Smooth muscle cell (in vitro differentiated cells): ENCODE measurements around the gene GPT2. TPM values are rescaled to one million over a fixed set of nuclear protein-coding genes. Genes with fewer than 3 reads are reported as not detected.
A peak's percentile ranks its signal among the peaks of the same experiment; 100 is the strongest.

Source experiments
- DNase-seq: peaks from one replicate; lab custom pipeline; 2025; ENCODE audit not compliant: unreplicated experiment; lab: John Stamatoyannopoulos, UW
- H2AFZ ChIP-seq: fragments of 200-600 bp; sonication (generic); 2 replicates; pipeline ENCODE4 v1.6.0; 2016; ENCODE audit warnings: antibody characterized with exemption, low read depth, mild to moderate bottlenecking
- H3F3A ChIP-seq: fragments of 200-600 bp; sonication (generic); 2 replicates; pipeline ENCODE4 v1.6.0; 2017; ENCODE audit warnings: antibody characterized with exemption, low read depth
- H3K27ac ChIP-seq: fragments of 200-600 bp; sonication (generic); 2 replicates; pipeline ENCODE4 v1.5.1; 2016; ENCODE audit warnings: low read depth, mild to moderate bottlenecking
- H3K27me3 ChIP-seq: fragments of 200-600 bp; sonication (generic); 2 replicates; pipeline ENCODE4 v1.6.1; 2016; ENCODE audit warnings: low read depth, mild to moderate bottlenecking
- H3K36me3 ChIP-seq: fragments of 200-600 bp; sonication (generic); 2 replicates; pipeline ENCODE4 v1.5.1; 2016; ENCODE audit warnings: low read depth
- H3K4me1 ChIP-seq: fragments of 200-600 bp; sonication (generic); 2 replicates; pipeline ENCODE4 v1.5.1; 2016; ENCODE audit warnings: low read depth
- H3K4me2 ChIP-seq: fragments of 200-600 bp; sonication (generic); 2 replicates; pipeline ENCODE4 v1.6.0; 2016; ENCODE audit warnings: mild to moderate bottlenecking
- H3K4me3 ChIP-seq: fragments of 200-600 bp; sonication (generic); 2 replicates; pipeline ENCODE4 v1.5.1; 2016; ENCODE audit warnings: mild to moderate bottlenecking
- H3K79me2 ChIP-seq: fragments of 200-600 bp; sonication (generic); 2 replicates; pipeline ENCODE4 v1.6.0; 2016; ENCODE audit warnings: low read depth, mild to moderate bottlenecking
- H3K9ac ChIP-seq: fragments of 200-600 bp; sonication (generic); 2 replicates; pipeline ENCODE4 v1.6.0; 2016; ENCODE audit warnings: low read depth
- H3K9me3 ChIP-seq: fragments of 200-600 bp; sonication (generic); replicated peaks from 2 replicates; pipeline ENCODE4 v1.5.1; 2016; ENCODE audit warnings: low read depth
- H4K20me1 ChIP-seq: fragments of 200-600 bp; sonication (generic); 2 replicates; pipeline ENCODE4 v1.6.0; 2016; ENCODE audit warnings: low read depth
- CTCF ChIP-seq: fragments of 200-600 bp; sonication (generic); IDR thresholded peaks from 2 replicates; pipeline ENCODE4 v1.5.1; 2017; ENCODE audit warnings: borderline replicate concordance, mild to moderate bottlenecking, antibody characterized with exemption; ENCODE audit not compliant: insufficient read depth, poor library complexity, severe bottlenecking
- whole genome bisulfite sequencing: methylation state at CpG from one replicate; pipeline ENCODE4 v1.1.7; 2016; ENCODE audit warnings: low lambda C conversion rate; 5-methylcytosine and 5-hydroxymethylcytosine counted together
- polyA plus RNA-seq: library from polyadenylated mRNA; unstranded; fragments of >200 nt; fragmentation: Nextera tagmentation; extraction: Ambion mirVana; gene quantifications from 2 replicates; pipeline ENCODE4 v1.2.1, GENCODE V29; 2016
- total RNA-seq: library from RNA; depleted of rRNA; stranded (reverse); fragments of >200 nt; gene quantifications from 2 replicates; pipeline ENCODE4 v1.2.3, GENCODE V29; 2014

GPT2 gene
- total and polyA plus RNA-seq, 2 experiments from 2014 or later: 21.4 to 29.3 TPM

GRCh38 chr16:46970089-46970488 lies 85.9 kb downstream of the GPT2 start:
- H3K79me2 ChIP-seq: peaks cover 65% of the 10 kb centered on the region

GRCh38 chr16:46971271-46971670 lies 87.1 kb downstream of the GPT2 start:
- 95% methylated on average over 7 of the region's 7 CpGs for WGBS
- H3K79me2 ChIP-seq: peaks cover 56% of the 10 kb centered on the region

More at GRCh38 chr16:46970089-46970488, 85.9 kb downstream of the GPT2 start:
- no peak overlapping the region for H3K4me2 ChIP-seq
- H3K27ac ChIP-seq: no peak overlapping the region
- H3K27me3 ChIP-seq: no peaks in the 10 kb centered on the region
- no peak overlapping the region for H2AFZ ChIP-seq
- H3K4me3 ChIP-seq: no peak overlapping the region
- no peak for DNase-seq
- H3K9ac ChIP-seq: no peak overlapping the region
- no peaks in the 10 kb centered on the region for H3K9me3 ChIP-seq
- peaks cover 14% of the 10 kb centered on the region for H3K4me1 ChIP-seq
- 97% methylated on average over 2 of the region's 2 CpGs for WGBS
- peaks cover 58% of the 10 kb centered on the region for H4K20me1 ChIP-seq
- no peaks in the 10 kb centered on the region for H3F3A ChIP-seq
- no peak for TF ChIP-seq CTCF
- H3K36me3 ChIP-seq: peaks cover 14% of the 10 kb centered on the region

GRCh38 chr16:46972429-46973206 lies 88.5 kb downstream of the GPT2 start:
- no peak for TF ChIP-seq CTCF

More at GRCh38 chr16:46971271-46971670, 87.1 kb downstream of the GPT2 start:
- Histone ChIP-seq H3K9ac (no peak overlapping the region), H4K20me1 (peaks cover 58% of the 10 kb centered on the region), H3K27me3 (no peaks in the 10 kb centered on the region), H3K27ac (no peak overlapping the region), H3K4me2 (no peak overlapping the region), H2AFZ (no peak overlapping the region), H3F3A (no peaks in the 10 kb centered on the region), H3K36me3 (peaks cover 14% of the 10 kb centered on the region), H3K9me3 (no peaks in the 10 kb centered on the region), H3K4me3 (no peak overlapping the region), H3K4me1 (peaks cover 14% of the 10 kb centered on the region)
- no peak for DNase-seq
- TF ChIP-seq CTCF: no peak

More at GRCh38 chr16:46972429-46973206, 88.5 kb downstream of the GPT2 start:
- Histone ChIP-seq H3K27me3 (no peaks in the 10 kb centered on the region), H4K20me1 (peaks cover 52% of the 10 kb centered on the region), H3K36me3 (peaks cover 9% of the 10 kb centered on the region), H3K79me2 (peaks cover 51% of the 10 kb centered on the region), H3K4me2 (peak overlapping the region; percentile 97), H3F3A (no peaks in the 10 kb centered on the region), H3K9me3 (no peaks in the 10 kb centered on the region), H3K4me1 (peaks cover 14% of the 10 kb centered on the region), H3K4me3 (peak overlapping the region; percentile 99), H2AFZ (peak overlapping the region; percentile 71), H3K9ac (peak overlapping the region; percentile 97), H3K27ac (peak overlapping the region; percentile 96)
- 3% methylated on average over 47 of the region's 48 CpGs for WGBS
- peak; percentile 31 for DNase-seq
